Measurements from ENCODE around the gene WFDC5. TPM values are rescaled to one million over a fixed set of nuclear protein-coding genes. Genes with fewer than 3 reads are reported as not detected.

WFDC5 gene
- polyA plus RNA-seq, 3 donors: not detected

Other genes with a start within 250 kb of the WFDC5 start
- 100 to 1,000 TPM; 236 to 251 (median 240) TPM for gene YWHAB, start 229.5 kb downstream of the WFDC5 start, polyA plus RNA-seq (ENCODE audit: insufficient read length in 3 of 3)
- gene PABPC1L, start 205.1 kb downstream of the WFDC5 start, polyA plus RNA-seq (ENCODE audit: insufficient read length in 3 of 3): 10 to 100 TPM; 20.4 to 36.0 (median 35.8) TPM
- gene TOMM34, start 154.8 kb downstream of the WFDC5 start, polyA plus RNA-seq (ENCODE audit: insufficient read length in 3 of 3): 10 to 100 TPM; 42.8 to 45.9 (median 43.9) TPM
- 10 to 100 TPM; 15.6 to 17.5 (median 17.0) TPM for gene STK4, start 148.7 kb downstream of the WFDC5 start, polyA plus RNA-seq (ENCODE audit: insufficient read length in 3 of 3)
- under 1 TPM; 0.33 to 0.64 (median 0.53) TPM for gene KCNS1, start 14.0 kb downstream of the WFDC5 start, polyA plus RNA-seq (ENCODE audit: insufficient read length in 3 of 3)
- gene WFDC12, start 9.3 kb upstream of the WFDC5 start, polyA plus RNA-seq (ENCODE audit: insufficient read length in 3 of 3): not detected
- not detected for gene PI3, start 59.7 kb upstream of the WFDC5 start, polyA plus RNA-seq (ENCODE audit: insufficient read length in 3 of 3)
- gene SEMG1, start 91.9 kb upstream of the WFDC5 start, polyA plus RNA-seq (ENCODE audit: insufficient read length in 3 of 3): not detected
- under 1 TPM in 1 of 3 donors, not detected in 2; 0.11 TPM for gene SEMG2, start 106.2 kb upstream of the WFDC5 start, polyA plus RNA-seq (ENCODE audit: insufficient read length in 3 of 3)
- not detected for gene SLPI, start 139.4 kb upstream of the WFDC5 start, polyA plus RNA-seq (ENCODE audit: insufficient read length in 3 of 3)
- not detected for gene RBPJL, start 191.7 kb upstream of the WFDC5 start, polyA plus RNA-seq (ENCODE audit: insufficient read length in 3 of 3)
- gene MATN4, start 193.1 kb upstream of the WFDC5 start, polyA plus RNA-seq (ENCODE audit: insufficient read length in 3 of 3): under 1 TPM; 0.13 to 0.33 (median 0.17) TPM
- gene SDC4, start 233.2 kb upstream of the WFDC5 start, polyA plus RNA-seq (ENCODE audit: insufficient read length in 3 of 3): 100 to 1,000 TPM; 163 to 174 (median 172) TPM
- gene SYS1, start 248.0 kb upstream of the WFDC5 start, polyA plus RNA-seq (ENCODE audit: insufficient read length in 3 of 3): 10 to 100 TPM; 32.3 to 33.8 (median 33.8) TPM